Mesothelial cell of epicardium (in vitro differentiated cells): ENCODE measurements around the gene CACNA1C. TPM values are rescaled to one million over a fixed set of nuclear protein-coding genes. Genes with fewer than 3 reads are reported as not detected.

Experiments used
- DNase-seq, 2 experiments: peaks; one replicate each; pipeline ENCODE4 v3.0.0; 2021; ENCODE audit warnings: low spot score in 2 of 2; ENCODE audit not compliant: unreplicated experiment in 2 of 2
- H3K27ac Mint-ChIP-seq: 2 replicates; pipeline ENCODE4 v1.8.0; 2021; ENCODE audit warnings: mixed read lengths
- H3K27me3 Mint-ChIP-seq: 2 replicates; pipeline ENCODE4 v1.8.0; 2021; ENCODE audit warnings: low read depth, mixed read lengths
- H3K36me3 Mint-ChIP-seq: 2 replicates; pipeline ENCODE4 v1.8.0; 2021; ENCODE audit warnings: mixed read lengths
- H3K4me1 Mint-ChIP-seq: 2 replicates; pipeline ENCODE4 v1.8.0; 2021; ENCODE audit warnings: mixed read lengths
- H3K4me3 Mint-ChIP-seq: 2 replicates; pipeline ENCODE4 v1.8.0; 2021; ENCODE audit warnings: mild to moderate bottlenecking, moderate library complexity, mixed read lengths
- H3K9me3 Mint-ChIP-seq: 2 replicates; pipeline ENCODE4 v1.8.0; 2021; ENCODE audit warnings: mixed read lengths
- total RNA-seq: library from RNA; stranded (reverse); gene quantifications from 3 replicates; pipeline ENCODE4 v1.2.1, GENCODE V29; 2021
- TF ChIP-seq, protein P1 (sequence below): fragments of 200-600 bp; sonication (generic); IDR thresholded peaks from one replicate; pipeline ENCODE4 v1.5.0; 2021; ENCODE audit warnings: antibody characterized with exemption; ENCODE audit not compliant: unreplicated experiment

The CACNA1C gene
- total RNA-seq, 1 donor from 2014 or later, result 33.6 TPM

DNA sequence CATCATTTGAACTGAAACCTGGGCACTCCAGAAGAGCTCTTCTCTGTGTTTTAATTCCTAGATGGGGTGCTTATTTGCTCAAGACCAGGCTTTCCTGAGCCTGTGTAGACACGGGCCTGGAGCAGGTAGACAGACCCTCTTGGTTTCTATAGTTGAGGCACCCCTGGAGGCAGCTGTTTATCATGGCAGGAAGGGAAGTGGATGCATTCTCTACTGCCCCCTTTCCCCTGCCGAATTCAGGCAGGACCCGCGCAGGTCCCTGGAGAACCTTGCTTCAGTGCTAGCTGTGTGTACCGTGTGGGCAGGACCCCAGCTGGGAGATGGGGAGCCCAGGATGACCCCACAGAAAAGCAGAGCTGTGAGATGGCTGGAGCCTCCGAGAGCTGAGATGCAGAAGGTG is 6.0 kb downstream of the CACNA1C start:
- Mint-ChIP-seq H3K4me3 (no peak overlapping the region), H3K36me3 (no peaks in the 10 kb centered on the region), H3K4me1 (peaks cover 44% of the 10 kb centered on the region), H3K27ac (no peak overlapping the region), H3K27me3 (peaks cover 4% of the 10 kb centered on the region), H3K9me3 (peaks cover 3% of the 10 kb centered on the region)
- TF ChIP-seq, protein P1, sequence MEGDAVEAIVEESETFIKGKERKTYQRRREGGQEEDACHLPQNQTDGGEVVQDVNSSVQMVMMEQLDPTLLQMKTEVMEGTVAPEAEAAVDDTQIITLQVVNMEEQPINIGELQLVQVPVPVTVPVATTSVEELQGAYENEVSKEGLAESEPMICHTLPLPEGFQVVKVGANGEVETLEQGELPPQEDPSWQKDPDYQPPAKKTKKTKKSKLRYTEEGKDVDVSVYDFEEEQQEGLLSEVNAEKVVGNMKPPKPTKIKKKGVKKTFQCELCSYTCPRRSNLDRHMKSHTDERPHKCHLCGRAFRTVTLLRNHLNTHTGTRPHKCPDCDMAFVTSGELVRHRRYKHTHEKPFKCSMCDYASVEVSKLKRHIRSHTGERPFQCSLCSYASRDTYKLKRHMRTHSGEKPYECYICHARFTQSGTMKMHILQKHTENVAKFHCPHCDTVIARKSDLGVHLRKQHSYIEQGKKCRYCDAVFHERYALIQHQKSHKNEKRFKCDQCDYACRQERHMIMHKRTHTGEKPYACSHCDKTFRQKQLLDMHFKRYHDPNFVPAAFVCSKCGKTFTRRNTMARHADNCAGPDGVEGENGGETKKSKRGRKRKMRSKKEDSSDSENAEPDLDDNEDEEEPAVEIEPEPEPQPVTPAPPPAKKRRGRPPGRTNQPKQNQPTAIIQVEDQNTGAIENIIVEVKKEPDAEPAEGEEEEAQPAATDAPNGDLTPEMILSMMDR, result no peak
- no peak for DNase-seq

DNA sequence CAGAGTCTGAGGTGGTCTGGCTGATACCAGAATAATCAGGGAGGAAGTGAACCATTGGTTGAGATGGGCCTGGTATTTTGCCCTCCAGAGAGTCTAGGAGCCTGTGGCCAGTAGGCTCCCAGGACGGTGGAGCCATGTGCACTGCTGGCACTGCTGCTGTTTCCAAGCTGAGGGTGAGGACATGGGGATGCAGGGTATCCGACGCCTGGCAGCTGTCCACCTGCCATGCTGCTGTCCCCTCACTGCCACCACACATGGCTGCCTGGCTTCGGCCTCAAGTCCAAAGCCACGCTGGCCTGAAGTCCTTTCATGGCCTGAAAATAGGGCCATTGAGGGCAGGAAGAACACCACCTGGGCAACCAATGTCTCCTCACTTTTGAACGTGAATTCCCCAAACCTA is 8.6 kb downstream of the CACNA1C start:
- H3K36me3 Mint-ChIP-seq, result no peaks in the 10 kb centered on the region
- peaks cover 3% of the 10 kb centered on the region for H3K9me3 Mint-ChIP-seq
- no peak overlapping the region for H3K27ac Mint-ChIP-seq
- H3K27me3 Mint-ChIP-seq, result no peaks in the 10 kb centered on the region
- DNase-seq, result no peak
- TF ChIP-seq, protein P1, result no peak
- no peak overlapping the region for H3K4me3 Mint-ChIP-seq
- H3K4me1 Mint-ChIP-seq, result peaks cover 42% of the 10 kb centered on the region

DNA sequence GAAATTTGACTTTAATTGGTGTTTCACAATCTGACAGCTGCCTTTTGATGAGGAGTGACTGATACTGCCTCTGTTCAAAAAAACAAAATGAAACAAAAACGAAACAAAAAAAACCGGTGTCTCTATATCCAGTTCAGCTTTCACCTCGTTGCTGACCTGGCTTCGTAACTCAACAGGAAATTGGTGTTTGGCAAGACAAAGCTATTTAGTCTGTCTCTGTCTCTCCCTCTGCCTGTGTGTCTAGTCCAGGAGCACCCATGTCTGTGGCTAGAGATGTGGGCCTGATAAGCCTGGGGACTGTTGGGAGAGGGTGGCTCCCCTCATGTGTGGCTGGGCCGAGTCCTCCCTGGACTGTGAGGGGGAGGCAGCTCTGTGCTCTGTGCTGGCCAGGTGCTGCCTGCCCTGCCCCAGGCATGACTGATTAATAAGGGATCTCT is 11.3 kb downstream of the CACNA1C start:
- Mint-ChIP-seq H3K27ac (peak overlapping the region; percentile 90), H3K9me3 (peaks cover 6% of the 10 kb centered on the region), H3K36me3 (peaks cover 3% of the 10 kb centered on the region), H3K4me1 (peaks cover 37% of the 10 kb centered on the region), H3K4me3 (peak overlapping the region; percentile 3), H3K27me3 (no peaks in the 10 kb centered on the region)
- no peak for DNase-seq
- TF ChIP-seq, protein P1, result no peak

- H3K4me1 Mint-ChIP-seq, result peaks cover 20% of the 10 kb centered on the region
- H3K27ac Mint-ChIP-seq, result no peak overlapping the region
- TF ChIP-seq, protein P1, result no peak
- H3K9me3 Mint-ChIP-seq, result peaks cover 28% of the 10 kb centered on the region
- H3K27me3 Mint-ChIP-seq, result no peaks in the 10 kb centered on the region
- no peak overlapping the region for H3K4me3 Mint-ChIP-seq
- H3K36me3 Mint-ChIP-seq, result peaks cover 16% of the 10 kb centered on the region
- no peak for DNase-seq
Observed at GRCh38 chr12:2068653-2069052, 15.9 kb downstream of the CACNA1C start.

GRCh38 chr12:2070440-2071045 is 17.8 kb downstream of the CACNA1C start:
- TF ChIP-seq, protein P1, result no peak
- H3K27me3 Mint-ChIP-seq, result no peaks in the 10 kb centered on the region
- H3K36me3 Mint-ChIP-seq, result peaks cover 16% of the 10 kb centered on the region
- H3K9me3 Mint-ChIP-seq, result peaks cover 28% of the 10 kb centered on the region
- H3K4me3 Mint-ChIP-seq, result no peak overlapping the region
- no peak overlapping the region for H3K27ac Mint-ChIP-seq
- H3K4me1 Mint-ChIP-seq, result peaks cover 11% of the 10 kb centered on the region
- DNase-seq, result no peak
